ENCODE data around the gene TTC24. TPM values are rescaled to one million over a fixed set of nuclear protein-coding genes. Genes with fewer than 3 reads are reported as not detected.

TTC24 gene
- total RNA-seq, 1 donor from 2014 or later = not detected

GRCh38 chr1:156616463-156616862 is 36.9 kb downstream of the TTC24 start:
- peaks cover 31% of the 10 kb centered on the region for H3K27me3 ChIP-seq (ENCODE audit: control insufficient read depth, insufficient read depth, low read length)

DNA sequence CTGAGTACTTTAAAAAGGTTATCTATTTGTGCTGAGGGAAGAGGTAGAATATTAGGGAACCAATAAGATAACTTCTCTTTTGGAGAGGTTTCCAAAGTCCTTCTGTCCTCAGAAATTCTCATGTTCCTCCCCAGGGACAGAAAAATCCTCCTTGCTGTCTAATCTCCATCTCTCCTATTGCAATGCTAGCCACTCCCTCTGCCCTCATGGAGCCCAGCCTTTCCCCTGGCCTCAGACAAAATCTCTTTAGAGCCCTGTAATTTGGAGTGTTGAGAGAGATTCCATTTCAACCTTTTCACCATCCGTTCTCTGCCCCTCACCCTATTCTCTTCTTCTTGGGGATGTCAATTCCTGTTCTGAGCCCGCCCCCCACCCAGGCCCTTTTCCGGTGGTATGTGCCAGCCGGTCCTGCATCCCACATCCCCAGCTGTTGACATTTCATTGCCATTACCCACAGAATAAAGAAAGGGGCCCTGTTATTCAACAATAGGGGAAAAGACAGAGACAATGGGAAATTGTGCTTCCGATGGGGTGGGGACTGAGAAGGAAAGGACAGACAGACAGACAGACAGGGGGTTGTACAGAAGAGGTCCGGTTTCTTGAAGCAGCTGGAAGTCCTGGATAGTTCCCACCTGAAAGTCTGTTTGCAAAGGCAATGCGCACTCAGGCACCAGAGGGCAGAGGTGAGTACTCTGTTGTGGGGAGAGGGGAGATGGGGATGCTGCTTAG is 39.5 kb downstream of the TTC24 start, which contains the start of gene HAPLN2:
TSS of gene HAPLN2 (plus strand) at position 563 of the 729 bp plus-strand sequence. CDS start 4,076 bp downstream, outside the sequence.
- no peaks in the 10 kb centered on the region for H3K36me3 ChIP-seq (ENCODE audit: control insufficient read depth, insufficient read depth, low read length)
- no peak within 1 kb of the TSS for H3K4me3 ChIP-seq (ENCODE audit: low read depth, low read length)
- TF ChIP-seq, protein P1, sequence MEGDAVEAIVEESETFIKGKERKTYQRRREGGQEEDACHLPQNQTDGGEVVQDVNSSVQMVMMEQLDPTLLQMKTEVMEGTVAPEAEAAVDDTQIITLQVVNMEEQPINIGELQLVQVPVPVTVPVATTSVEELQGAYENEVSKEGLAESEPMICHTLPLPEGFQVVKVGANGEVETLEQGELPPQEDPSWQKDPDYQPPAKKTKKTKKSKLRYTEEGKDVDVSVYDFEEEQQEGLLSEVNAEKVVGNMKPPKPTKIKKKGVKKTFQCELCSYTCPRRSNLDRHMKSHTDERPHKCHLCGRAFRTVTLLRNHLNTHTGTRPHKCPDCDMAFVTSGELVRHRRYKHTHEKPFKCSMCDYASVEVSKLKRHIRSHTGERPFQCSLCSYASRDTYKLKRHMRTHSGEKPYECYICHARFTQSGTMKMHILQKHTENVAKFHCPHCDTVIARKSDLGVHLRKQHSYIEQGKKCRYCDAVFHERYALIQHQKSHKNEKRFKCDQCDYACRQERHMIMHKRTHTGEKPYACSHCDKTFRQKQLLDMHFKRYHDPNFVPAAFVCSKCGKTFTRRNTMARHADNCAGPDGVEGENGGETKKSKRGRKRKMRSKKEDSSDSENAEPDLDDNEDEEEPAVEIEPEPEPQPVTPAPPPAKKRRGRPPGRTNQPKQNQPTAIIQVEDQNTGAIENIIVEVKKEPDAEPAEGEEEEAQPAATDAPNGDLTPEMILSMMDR (IDR thresholded peaks at IDR 0.05; ENCODE audit: insufficient read depth, low read length, poor library complexity, severe bottlenecking) = peak; percentile 63
- DNase-seq (ENCODE audit: low read depth) = no peak
- H3K27me3 ChIP-seq (ENCODE audit: control insufficient read depth, insufficient read depth, low read length) = peaks cover 44% of the 10 kb centered on the region

More at GRCh38 chr1:156616463-156616862, 36.9 kb downstream of the TTC24 start:
- TF ChIP-seq, protein P1 (IDR thresholded peaks at IDR 0.05; ENCODE audit: insufficient read depth, low read length, poor library complexity, severe bottlenecking) = no peak
- no peaks in the 10 kb centered on the region for H3K36me3 ChIP-seq (ENCODE audit: control insufficient read depth, insufficient read depth, low read length)
- no peak overlapping the region for H3K4me3 ChIP-seq (ENCODE audit: low read depth, low read length)
- no peak for DNase-seq (ENCODE audit: low read depth)

GRCh38 chr1:156619582-156619955 is 40.0 kb downstream of the TTC24 start:
- no peak overlapping the region for H3K4me3 ChIP-seq (ENCODE audit: low read depth, low read length)
- no peak for DNase-seq (ENCODE audit: low read depth)
- H3K27me3 ChIP-seq (ENCODE audit: control insufficient read depth, insufficient read depth, low read length) = peaks cover 49% of the 10 kb centered on the region
- H3K36me3 ChIP-seq (ENCODE audit: control insufficient read depth, insufficient read depth, low read length) = no peaks in the 10 kb centered on the region
- TF ChIP-seq, protein P1 (IDR thresholded peaks at IDR 0.05; ENCODE audit: insufficient read depth, low read length, poor library complexity, severe bottlenecking) = no peak

GRCh38 chr1:156622581-156623297 is 43.2 kb downstream of the TTC24 start:
- TF ChIP-seq, protein P1 (IDR thresholded peaks at IDR 0.05; ENCODE audit: insufficient read depth, low read length, poor library complexity, severe bottlenecking) = no peak

GRCh38 chr1:156623946-156624813 is 44.7 kb downstream of the TTC24 start:
- DNase-seq (ENCODE audit: low read depth) = no peak
- H3K36me3 ChIP-seq (ENCODE audit: control insufficient read depth, insufficient read depth, low read length) = no peaks in the 10 kb centered on the region
- TF ChIP-seq, protein P1 (IDR thresholded peaks at IDR 0.05; ENCODE audit: insufficient read depth, low read length, poor library complexity, severe bottlenecking) = peak; percentile 56
- H3K27me3 ChIP-seq (ENCODE audit: control insufficient read depth, insufficient read depth, low read length) = peaks cover 49% of the 10 kb centered on the region
- H3K4me3 ChIP-seq (ENCODE audit: low read depth, low read length) = peak overlapping the region; percentile 8

More at GRCh38 chr1:156622581-156623297, 43.2 kb downstream of the TTC24 start:
- peaks cover 51% of the 10 kb centered on the region for H3K27me3 ChIP-seq (ENCODE audit: control insufficient read depth, insufficient read depth, low read length)
- no peak overlapping the region for H3K4me3 ChIP-seq (ENCODE audit: low read depth, low read length)
- DNase-seq (ENCODE audit: low read depth) = no peak
- H3K36me3 ChIP-seq (ENCODE audit: control insufficient read depth, insufficient read depth, low read length) = no peaks in the 10 kb centered on the region
